CD14-positive monocyte (primary cell): ENCODE data around the gene WBP2NL. TPM values are rescaled to one million over a fixed set of nuclear protein-coding genes. Genes with fewer than 3 reads are reported as not detected.

Experiments used
- DNase-seq, 3 donors: peaks; one replicate each; pipeline ENCODE4 v3.0.0-alpha.2; 2011 to 2022
- H2AFZ ChIP-seq: 2 replicates; pipeline ENCODE4 v1.6.0; 2012; ENCODE audit warnings: mild to moderate bottlenecking, low read depth, low read length, inconsistent platforms; ENCODE audit not compliant: insufficient read depth, poor library complexity, severe bottlenecking
- H3K27ac ChIP-seq, 2 donors: 1 replicate in 1 of 2; 2 replicates in 1 of 2; pipeline ENCODE4 v1.5.1; 2012 to 2013; ENCODE audit warnings: low read length in 2 of 2, control low read depth in 1 of 2, inconsistent platforms in 1 of 2, low read depth in 1 of 2, mild to moderate bottlenecking in 1 of 2
- H3K27me3 ChIP-seq, 2 donors: one replicate each; pipeline versions ENCODE4 v1.6.0 to v1.6.1; 2011 to 2013; ENCODE audit warnings: low read length in 2 of 2; ENCODE audit not compliant: control insufficient read depth in 2 of 2, insufficient read depth in 2 of 2
- H3K36me3 ChIP-seq, 2 donors: replicated peaks in 1 of 2; 1 replicate in 1 of 2; 2 replicates in 1 of 2; pipeline versions ENCODE4 v1.5.1 to v1.6.1; 2012 to 2013; ENCODE audit warnings: low read length in 2 of 2, control low read depth in 1 of 2, inconsistent platforms in 1 of 2, mild to moderate bottlenecking in 1 of 2; ENCODE audit not compliant: insufficient read depth in 2 of 2, control insufficient read depth in 1 of 2
- H3K4me1 ChIP-seq, 2 donors: 1 replicate in 1 of 2; 2 replicates in 1 of 2; pipeline versions ENCODE4 v1.5.1 to v1.6.1; 2012 to 2013; ENCODE audit warnings: low read length in 2 of 2, control low read depth in 1 of 2, inconsistent platforms in 1 of 2, mild to moderate bottlenecking in 1 of 2, moderate library complexity in 1 of 2; ENCODE audit not compliant: insufficient read depth in 2 of 2, control insufficient read depth in 1 of 2
- H3K4me2 ChIP-seq: replicated peaks from 2 replicates; pipeline ENCODE3; 2012; ENCODE audit warnings: low read length, moderate library complexity, mild to moderate bottlenecking; ENCODE audit not compliant: poor library complexity, severe bottlenecking; ENCODE audit errors: extremely low read depth
- H3K4me3 ChIP-seq, 3 experiments: fragments of 200-600 bp in 1 of 3; sonication (generic) in 1 of 3; replicated peaks in 1 of 3; 1 replicate in 2 of 3; 2 replicates in 1 of 3; pipeline ENCODE4 v1.5.1; 2011 to 2013; ENCODE audit warnings: low read length in 3 of 3, mild to moderate bottlenecking in 3 of 3, control low read depth in 2 of 3, low read depth in 2 of 3, inconsistent platforms in 1 of 3, moderate library complexity in 1 of 3
- H3K79me2 ChIP-seq: 2 replicates; pipeline ENCODE4 v1.6.0; 2012; ENCODE audit warnings: mild to moderate bottlenecking, control low read depth, inconsistent platforms, low read length, moderate library complexity; ENCODE audit not compliant: insufficient read depth
- H3K9ac ChIP-seq: 2 replicates; pipeline ENCODE4 v1.6.0; 2017; ENCODE audit warnings: low read length, mild to moderate bottlenecking; ENCODE audit not compliant: insufficient read depth, poor library complexity, severe bottlenecking
- H3K9me3 ChIP-seq, 2 donors: replicated peaks in 1 of 2; 1 replicate in 1 of 2; 2 replicates in 1 of 2; pipeline versions ENCODE4 v1.5.1 to v1.6.1; 2012 to 2013; ENCODE audit warnings: low read length in 2 of 2, control low read depth in 1 of 2; ENCODE audit not compliant: control insufficient read depth in 1 of 2, insufficient read depth in 1 of 2
- H4K20me1 ChIP-seq: 2 replicates; pipeline ENCODE4 v1.6.0; 2012; ENCODE audit warnings: mild to moderate bottlenecking, low read length, control low read depth, moderate library complexity; ENCODE audit not compliant: insufficient read depth
- H3K27ac Mint-ChIP-seq, 7 donors: one replicate each; pipeline ENCODE4 v1.8.0; 2020; ENCODE audit warnings: mild to moderate bottlenecking in 7 of 7, mixed read lengths in 7 of 7, moderate library complexity in 6 of 7, inconsistent platforms in 2 of 7
- H3K27me3 Mint-ChIP-seq, 3 donors: one replicate each; pipeline ENCODE4 v1.8.0; 2021 to 2022; ENCODE audit warnings: low read depth in 3 of 3, mild to moderate bottlenecking in 3 of 3, mixed read lengths in 3 of 3, moderate library complexity in 3 of 3, inconsistent platforms in 1 of 3
- H3K36me3 Mint-ChIP-seq, 2 donors: one replicate each; pipeline ENCODE4 v1.8.0; 2020; ENCODE audit warnings: mixed read lengths in 2 of 2, inconsistent platforms in 1 of 2, mild to moderate bottlenecking in 1 of 2
- H3K4me1 Mint-ChIP-seq: one replicate; pipeline ENCODE4 v1.8.0; 2020; ENCODE audit warnings: mild to moderate bottlenecking, mixed read lengths
- H3K4me3 Mint-ChIP-seq, 2 donors: one replicate each; pipeline ENCODE4 v1.8.0; 2020; ENCODE audit warnings: mild to moderate bottlenecking in 2 of 2, mixed read lengths in 2 of 2, moderate library complexity in 1 of 2
- H3K9me3 Mint-ChIP-seq, 7 donors: one replicate each; pipeline ENCODE4 v1.8.0; 2020 to 2022; ENCODE audit warnings: mixed read lengths in 7 of 7, mild to moderate bottlenecking in 6 of 7, moderate library complexity in 6 of 7, inconsistent platforms in 2 of 7
- whole genome bisulfite sequencing: methylation state at CpG from one replicate; pipeline ENCODE4 v1.1.5; 2013; ENCODE audit warnings: missing lambda C conversion rate; ENCODE audit not compliant: insufficient coverage; 5-methylcytosine and 5-hydroxymethylcytosine counted together
- intact Hi-C, 2 donors: fragments of 100-400 bp; cut with micrococcal nuclease; formaldehyde crosslinking; loops; one replicate each; pipeline versions ENCODE4 v1.15.0 to v1.15.1; 2023
- polyA plus RNA-seq, 3 donors: library from polyadenylated mRNA; depleted of rRNA in 1 of 3; unstranded in 2 of 3; stranded (reverse) in 1 of 3; fragments of 300-500 nt in 2 of 3; fragments of >200 nt in 1 of 3; fragmentation: Illumina TruSeq in 2 of 3; gene quantifications; 1 replicate in 2 of 3; 2 replicates in 1 of 3; pipeline ENCODE4 v1.2.3, GENCODE V29; 2012 to 2021
- TF ChIP-seq, protein P1 (sequence below): fragments of 200-600 bp; IDR thresholded peaks from one replicate; pipeline ENCODE4 v1.8.0; 2022; ENCODE audit warnings: antibody characterized with exemption, mild to moderate bottlenecking

Gene WBP2NL
- polyA plus RNA-seq, 3 donors, result 0.48 to 0.83 (median 0.71) TPM

GRCh38 chr22:42064629-42065028 is 66.0 kb downstream of the WBP2NL start:
- Mint-ChIP-seq H3K27me3 (peaks cover 0 to 2% (median 0%) of the 10 kb centered on the region in 3 donors), H3K9me3 (peaks cover 4 to 20% (median 14%) of the 10 kb centered on the region in 7 donors), H3K4me3 (no peak overlapping the region), H3K36me3 (peaks cover 84 to 94% of the 10 kb centered on the region in 2 donors), H3K4me1 (peaks cover 30% of the 10 kb centered on the region), H3K27ac (no peak overlapping the region)
- TF ChIP-seq, protein P1, sequence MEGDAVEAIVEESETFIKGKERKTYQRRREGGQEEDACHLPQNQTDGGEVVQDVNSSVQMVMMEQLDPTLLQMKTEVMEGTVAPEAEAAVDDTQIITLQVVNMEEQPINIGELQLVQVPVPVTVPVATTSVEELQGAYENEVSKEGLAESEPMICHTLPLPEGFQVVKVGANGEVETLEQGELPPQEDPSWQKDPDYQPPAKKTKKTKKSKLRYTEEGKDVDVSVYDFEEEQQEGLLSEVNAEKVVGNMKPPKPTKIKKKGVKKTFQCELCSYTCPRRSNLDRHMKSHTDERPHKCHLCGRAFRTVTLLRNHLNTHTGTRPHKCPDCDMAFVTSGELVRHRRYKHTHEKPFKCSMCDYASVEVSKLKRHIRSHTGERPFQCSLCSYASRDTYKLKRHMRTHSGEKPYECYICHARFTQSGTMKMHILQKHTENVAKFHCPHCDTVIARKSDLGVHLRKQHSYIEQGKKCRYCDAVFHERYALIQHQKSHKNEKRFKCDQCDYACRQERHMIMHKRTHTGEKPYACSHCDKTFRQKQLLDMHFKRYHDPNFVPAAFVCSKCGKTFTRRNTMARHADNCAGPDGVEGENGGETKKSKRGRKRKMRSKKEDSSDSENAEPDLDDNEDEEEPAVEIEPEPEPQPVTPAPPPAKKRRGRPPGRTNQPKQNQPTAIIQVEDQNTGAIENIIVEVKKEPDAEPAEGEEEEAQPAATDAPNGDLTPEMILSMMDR, result no peak
- DNase-seq, result no peak
- intact Hi-C loops, result no loop called here
- no peak overlapping the region for H2AFZ ChIP-seq
- H3K27me3 ChIP-seq, result no peaks in the 10 kb centered on the region
- H3K9ac ChIP-seq, result no peak overlapping the region
- peaks cover 84% of the 10 kb centered on the region for H4K20me1 ChIP-seq
- no peak overlapping the region for H3K4me3 ChIP-seq
- H3K4me1 ChIP-seq, result peaks cover 17 to 19% of the 10 kb centered on the region in 2 donors
- peaks cover 85 to 93% of the 10 kb centered on the region in 2 donors for H3K36me3 ChIP-seq
- H3K27ac ChIP-seq, result no peak overlapping the region
- 100% methylated on average over 1 of the region's 1 CpG for WGBS
- peaks cover 17 to 19% of the 10 kb centered on the region in 2 donors for H3K9me3 ChIP-seq
- no peak overlapping the region for H3K4me2 ChIP-seq
- H3K79me2 ChIP-seq, result peaks cover 56% of the 10 kb centered on the region

- WGBS, result 90% methylated on average over 12 of the region's 13 CpGs
- intact Hi-C loops, result no loop called here
- no peak for DNase-seq
- peaks cover 74 to 84% of the 10 kb centered on the region in 2 donors for H3K36me3 Mint-ChIP-seq
- H3K4me1 Mint-ChIP-seq, result peaks cover 38% of the 10 kb centered on the region
- H3K27ac ChIP-seq, result peak overlapping the region in 1 of 2 donors; percentile 8
- H3K27ac Mint-ChIP-seq, result peak overlapping the region in 5 of 7 donors; percentile 24 to 52 (median 33)
- H3K27me3 ChIP-seq, result no peaks in the 10 kb centered on the region
- peaks cover 0 to 11% (median 7%) of the 10 kb centered on the region in 7 donors for H3K9me3 Mint-ChIP-seq
- peaks cover 24 to 27% of the 10 kb centered on the region in 2 donors for H3K4me1 ChIP-seq
- H4K20me1 ChIP-seq, result peaks cover 77% of the 10 kb centered on the region
- peaks cover 7 to 9% of the 10 kb centered on the region in 2 donors for H3K9me3 ChIP-seq
- peaks cover 59% of the 10 kb centered on the region for H3K79me2 ChIP-seq
- H3K27me3 Mint-ChIP-seq, result peaks cover 0 to 2% (median 0%) of the 10 kb centered on the region in 3 donors
- TF ChIP-seq, protein P1, result no peak
- no peak overlapping the region for H2AFZ ChIP-seq
- H3K4me2 ChIP-seq, result no peak overlapping the region
- peaks cover 75 to 84% of the 10 kb centered on the region in 2 donors for H3K36me3 ChIP-seq
- H3K4me3 ChIP-seq, result no peak overlapping the region
- no peak overlapping the region for H3K9ac ChIP-seq
- no peak overlapping the region for H3K4me3 Mint-ChIP-seq
Observed at GRCh38 chr22:42065438-42066125, 67.0 kb downstream of the WBP2NL start.
